Psoas muscle (tissue), 8 donors: Measurements from ENCODE around the gene ACSM6. TPM values are rescaled to one million over a fixed set of nuclear protein-coding genes. Genes with fewer than 3 reads are reported as not detected.
A peak's percentile ranks its signal among the peaks of the same experiment; 100 is the strongest.

ENCODE experiments used
- ATAC-seq, 4 donors: fragments of 200-7000 bp; cut with Tn5 transposase; one replicate each; pipeline ENCODE4 v1.9.1; 2020; ENCODE audit warnings: moderate library complexity in 3 of 4, mild to moderate bottlenecking in 2 of 4
- DNase-seq, 2 donors: peaks; one replicate each; pipeline ENCODE4 v3.0.0-alpha.2; 2020
- H3K27ac ChIP-seq: fragments of 200-600 bp; one replicate; pipeline ENCODE4 v1.8.0; 2022
- H3K27me3 ChIP-seq, 3 donors: fragments of 200-600 bp in 1 of 3; one replicate each; pipeline versions ENCODE4 v1.6.1 to v1.8.0; 2013 to 2022; ENCODE audit warnings: low read length in 2 of 3, mild to moderate bottlenecking in 2 of 3, moderate library complexity in 1 of 3; ENCODE audit not compliant: insufficient read depth in 3 of 3
- H3K36me3 ChIP-seq, 2 donors: fragments of 200-600 bp in 1 of 2; one replicate each; pipeline versions ENCODE4 v1.6.1 to v1.8.0; 2013 to 2022; ENCODE audit warnings: low read depth in 1 of 2, mild to moderate bottlenecking in 1 of 2, moderate library complexity in 1 of 2; ENCODE audit not compliant: insufficient read depth in 1 of 2
- H3K4me1 ChIP-seq: fragments of 200-600 bp; one replicate; pipeline ENCODE4 v1.8.0; 2022
- H3K4me3 ChIP-seq: fragments of 200-600 bp; one replicate; pipeline ENCODE4 v1.8.0; 2022; ENCODE audit warnings: mild to moderate bottlenecking
- H3K9me3 ChIP-seq: fragments of 200-600 bp; one replicate; pipeline ENCODE4 v1.8.0; 2022
- WGBS, 3 donors: extraction: QIAGEN DNeasy Blood & Tissue Kit; methylation state at CpG; one replicate each; pipeline versions ENCODE4 v1.1.6 to v1.1.7; 2013; 5-methylcytosine and 5-hydroxymethylcytosine counted together
- intact Hi-C, 2 donors: fragments of 100-400 bp; cut with DNase I; formaldehyde crosslinking; loops; one replicate each; pipeline versions ENCODE4 v1.11.0 to v1.14.2; 2022
- polyA plus RNA-seq, 3 donors: library from polyadenylated mRNA; stranded (reverse); fragments of 200-250 nt; gene quantifications; one replicate each; pipeline ENCODE4 v1.2.3, GENCODE V29; 2013
- total RNA-seq, 4 donors: library from RNA; stranded (reverse); fragmentation: NEBNext Ultra II Directional in 2 of 4; extraction: Animal tissue kit (Norgen Biotek cat#: 25700) in 2 of 4; gene quantifications; one replicate each; pipeline versions ENCODE4 v1.2.1 to v1.2.4, GENCODE V29; 2021 to 2023
- TF ChIP-seq, protein P1 (sequence below): fragments of 200-600 bp; IDR thresholded peaks from one replicate; pipeline ENCODE4 v1.8.0; 2022; ENCODE audit warnings: antibody characterized with exemption
- donor health status: healthy with polysubstance abuse.
- donor health status: DM: no; HTN: no; CAD: no; lungs with moderate emphysema.
- donor health status: Bipolar disorder and iron deficiency.
- donor health status: healthy.
- donor health status: DM: yes; HTN: yes; CAD: no.
- donor health status: DM: no; HTN: no; CAD: no.
- donor health status: DM: no; HTN: no; CAD: no.
- donor health status: DM: yes; HTN: yes; CAD: no.

The ACSM6 gene
- total and polyA plus RNA-seq, 7 donors: not detected

GRCh38 chr10:95250856-95251255, 56.8 kb downstream of the ACSM6 start:
- Histone ChIP-seq H3K27ac (peak overlapping the region; percentile 19), H3K36me3 (peaks cover 0 to 12% of the 10 kb centered on the region in 2 donors), H3K4me1 (peaks cover 50% of the 10 kb centered on the region), H3K9me3 (no peaks in the 10 kb centered on the region), H3K4me3 (no peak overlapping the region), H3K27me3 (no peaks in the 10 kb centered on the region)
- 58 to 64% (median 62%) methylated on average over 4 of the region's 4 CpGs for WGBS, 3 donors
- intact Hi-C loops: no loop called here
- TF ChIP-seq, protein P1, sequence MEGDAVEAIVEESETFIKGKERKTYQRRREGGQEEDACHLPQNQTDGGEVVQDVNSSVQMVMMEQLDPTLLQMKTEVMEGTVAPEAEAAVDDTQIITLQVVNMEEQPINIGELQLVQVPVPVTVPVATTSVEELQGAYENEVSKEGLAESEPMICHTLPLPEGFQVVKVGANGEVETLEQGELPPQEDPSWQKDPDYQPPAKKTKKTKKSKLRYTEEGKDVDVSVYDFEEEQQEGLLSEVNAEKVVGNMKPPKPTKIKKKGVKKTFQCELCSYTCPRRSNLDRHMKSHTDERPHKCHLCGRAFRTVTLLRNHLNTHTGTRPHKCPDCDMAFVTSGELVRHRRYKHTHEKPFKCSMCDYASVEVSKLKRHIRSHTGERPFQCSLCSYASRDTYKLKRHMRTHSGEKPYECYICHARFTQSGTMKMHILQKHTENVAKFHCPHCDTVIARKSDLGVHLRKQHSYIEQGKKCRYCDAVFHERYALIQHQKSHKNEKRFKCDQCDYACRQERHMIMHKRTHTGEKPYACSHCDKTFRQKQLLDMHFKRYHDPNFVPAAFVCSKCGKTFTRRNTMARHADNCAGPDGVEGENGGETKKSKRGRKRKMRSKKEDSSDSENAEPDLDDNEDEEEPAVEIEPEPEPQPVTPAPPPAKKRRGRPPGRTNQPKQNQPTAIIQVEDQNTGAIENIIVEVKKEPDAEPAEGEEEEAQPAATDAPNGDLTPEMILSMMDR: no peak
- no peak for DNase-seq
- ATAC-seq: no peak

DNA sequence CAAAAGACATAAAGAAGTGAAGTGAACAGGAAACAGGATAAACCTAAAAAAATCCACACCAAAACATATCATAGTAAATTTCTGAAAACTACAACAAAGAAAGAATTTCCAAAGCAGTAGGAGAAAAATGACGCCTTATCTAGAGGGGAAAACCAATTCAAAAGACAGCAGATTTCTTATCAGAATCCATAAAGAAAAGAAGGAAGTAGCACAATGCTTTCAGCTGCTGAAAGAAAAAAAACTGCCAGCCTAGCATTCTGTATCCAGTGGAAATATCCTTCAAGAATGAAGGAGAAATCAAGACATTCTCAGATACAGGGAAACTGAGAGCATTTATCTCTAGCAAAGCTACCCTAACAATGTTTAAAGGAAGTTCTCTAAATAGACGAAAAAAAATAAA, 59.0 kb downstream of the ACSM6 start:
- H3K9me3 ChIP-seq: peaks cover 5% of the 10 kb centered on the region
- peaks cover 0 to 19% of the 10 kb centered on the region in 2 donors for H3K36me3 ChIP-seq
- 80 to 84% (median 81%) methylated on average over 2 of the region's 2 CpGs for WGBS, 3 donors
- no peak overlapping the region for H3K27ac ChIP-seq
- TF ChIP-seq, protein P1: no peak
- DNase-seq: no peak
- H3K4me3 ChIP-seq: no peak overlapping the region
- no peak for ATAC-seq
- intact Hi-C loops: no loop called here
- H3K4me1 ChIP-seq: peaks cover 33% of the 10 kb centered on the region
- no peaks in the 10 kb centered on the region for H3K27me3 ChIP-seq

DNA sequence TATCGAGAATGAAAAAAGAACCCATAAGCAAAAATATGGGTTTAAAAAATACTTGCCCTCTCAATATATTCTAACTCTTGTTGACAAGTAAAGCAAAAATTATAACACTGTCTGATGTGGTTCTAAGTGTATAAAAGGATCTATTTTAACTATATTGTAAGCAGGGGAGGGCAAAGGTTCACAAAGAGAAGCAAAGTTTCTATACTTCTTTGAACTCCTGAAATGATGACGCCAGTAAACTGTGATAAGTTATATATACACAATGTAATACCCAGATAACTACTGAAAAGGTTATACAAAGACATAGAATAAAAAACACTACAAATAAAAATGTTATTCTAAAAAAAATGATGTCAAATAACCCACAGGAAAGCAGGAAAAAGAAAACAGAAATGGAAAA, 59.6 kb downstream of the ACSM6 start:
- Histone ChIP-seq H3K4me1 (peaks cover 28% of the 10 kb centered on the region), H3K27me3 (no peaks in the 10 kb centered on the region), H3K9me3 (peaks cover 5% of the 10 kb centered on the region), H3K27ac (no peak overlapping the region), H3K4me3 (no peak overlapping the region), H3K36me3 (peaks cover 0 to 26% of the 10 kb centered on the region in 2 donors)
- intact Hi-C loops: no loop called here
- WGBS, 3 donors: 83 to 96% (median 91%) methylated on average over 2 of the region's 2 CpGs
- TF ChIP-seq, protein P1: no peak
- DNase-seq (no peak), ATAC-seq (no peak)

GRCh38 chr10:95254629-95255028, 60.6 kb downstream of the ACSM6 start:
- no peak overlapping the region for H3K4me3 ChIP-seq
- TF ChIP-seq, protein P1: no peak
- no peak for ATAC-seq
- H3K9me3 ChIP-seq: peaks cover 5% of the 10 kb centered on the region
- WGBS, 3 donors: 69 to 83% (median 75%) methylated on average over 3 of the region's 3 CpGs
- H3K27ac ChIP-seq: no peak overlapping the region
- DNase-seq: no peak
- H3K27me3 ChIP-seq: no peaks in the 10 kb centered on the region
- intact Hi-C loops: no loop called here
- H3K36me3 ChIP-seq: peaks cover 0 to 35% of the 10 kb centered on the region in 2 donors
- peaks cover 19% of the 10 kb centered on the region for H3K4me1 ChIP-seq

DNA sequence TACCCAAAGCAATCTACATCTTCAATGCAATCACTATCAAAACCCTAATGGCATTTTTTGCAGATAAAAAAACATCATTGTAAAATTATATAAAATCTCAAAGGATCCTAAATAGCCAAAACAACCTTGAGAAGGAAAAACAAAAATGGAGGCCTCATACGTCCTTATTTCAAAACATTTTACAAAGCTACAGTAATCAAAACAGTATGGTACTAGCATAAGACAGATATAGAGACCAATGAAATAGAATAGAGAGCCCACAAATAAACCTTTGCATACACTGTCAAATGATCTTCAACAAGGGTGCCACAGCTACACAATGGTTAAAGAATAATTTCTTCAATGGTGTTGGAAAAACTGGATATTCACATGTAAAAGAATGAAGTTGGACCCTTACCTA, 62.2 kb downstream of the ACSM6 start:
- DNase-seq: no peak
- Histone ChIP-seq H3K4me1 (peaks cover 13% of the 10 kb centered on the region), H3K9me3 (peaks cover 5% of the 10 kb centered on the region), H3K27me3 (no peaks in the 10 kb centered on the region), H3K4me3 (no peak overlapping the region), H3K27ac (no peak overlapping the region), H3K36me3 (peaks cover 0 to 48% of the 10 kb centered on the region in 2 donors)
- no peak for ATAC-seq
- TF ChIP-seq, protein P1: no peak
- intact Hi-C loops: no loop called here
- WGBS, 3 donors: 91 to 100% (median 95%) methylated on average over 1 of the region's 1 CpG
